ENCODE measurements around the gene NOD1.
A peak's percentile ranks its signal among the peaks of the same experiment; 100 is the strongest.

NOD1 gene

DNA sequence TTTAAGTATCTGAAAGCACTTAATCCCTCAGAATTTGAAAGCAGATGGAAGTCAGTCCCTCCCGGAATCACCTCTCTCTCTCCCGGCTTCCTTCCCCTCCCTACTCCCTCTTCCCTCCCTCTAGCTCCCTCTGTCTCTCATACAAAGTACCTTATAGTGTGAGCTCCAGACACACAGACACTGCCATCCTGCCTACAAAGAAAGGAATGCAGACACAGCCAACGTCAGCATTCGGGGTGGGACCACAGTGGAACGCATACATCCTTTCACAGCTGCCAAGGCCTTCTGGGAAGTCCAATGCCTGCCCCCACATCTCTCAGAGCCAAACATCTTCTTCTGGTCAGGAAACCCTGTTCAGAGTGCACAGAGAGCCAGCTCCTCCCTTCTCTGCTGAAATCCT, 9.3 kb downstream of the NOD1 start:
- DNase-seq (ENCODE audit: low spot score), result peak; percentile 71

DNA sequence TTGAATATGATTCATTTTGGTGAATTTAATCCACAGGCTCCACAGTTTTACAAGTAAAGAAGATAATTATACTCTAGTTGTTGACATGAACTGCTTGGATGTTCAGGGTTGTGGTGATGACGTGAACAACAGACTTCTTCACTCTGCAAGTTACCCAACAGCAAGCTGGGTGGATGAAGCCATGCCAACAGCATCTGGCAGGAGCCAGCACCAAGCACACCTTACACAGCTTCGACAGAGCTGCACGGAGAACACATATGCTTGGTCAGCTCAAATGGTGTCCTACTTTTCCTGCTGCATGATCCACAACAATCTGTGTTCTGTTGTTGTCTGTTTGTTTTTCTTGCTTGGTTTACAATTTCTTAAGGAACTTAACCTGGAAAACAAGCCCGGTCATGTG, 9.8 kb downstream of the NOD1 start:
- DNase-seq (ENCODE audit: low spot score), result peak; percentile 31

DNA sequence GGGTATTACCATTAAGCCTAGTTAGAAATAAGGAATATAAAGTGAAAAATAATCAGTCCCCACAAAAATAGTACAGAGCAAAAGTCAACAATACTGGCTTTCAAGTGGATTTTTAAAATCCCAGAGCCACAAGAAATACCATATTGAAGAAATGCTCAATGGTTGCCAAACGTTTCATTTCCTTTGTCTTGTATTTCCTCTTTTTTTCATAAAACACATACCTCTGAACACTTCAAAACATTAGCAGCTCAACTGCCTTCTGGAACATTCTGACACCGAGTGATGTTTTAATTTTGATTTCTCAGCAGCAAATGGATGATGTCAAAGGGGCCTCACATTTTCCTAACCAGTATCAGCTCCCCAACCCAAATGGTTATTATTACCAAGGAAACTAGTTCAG, 10.5 kb downstream of the NOD1 start:
- no peak for DNase-seq (ENCODE audit: low spot score)

DNA sequence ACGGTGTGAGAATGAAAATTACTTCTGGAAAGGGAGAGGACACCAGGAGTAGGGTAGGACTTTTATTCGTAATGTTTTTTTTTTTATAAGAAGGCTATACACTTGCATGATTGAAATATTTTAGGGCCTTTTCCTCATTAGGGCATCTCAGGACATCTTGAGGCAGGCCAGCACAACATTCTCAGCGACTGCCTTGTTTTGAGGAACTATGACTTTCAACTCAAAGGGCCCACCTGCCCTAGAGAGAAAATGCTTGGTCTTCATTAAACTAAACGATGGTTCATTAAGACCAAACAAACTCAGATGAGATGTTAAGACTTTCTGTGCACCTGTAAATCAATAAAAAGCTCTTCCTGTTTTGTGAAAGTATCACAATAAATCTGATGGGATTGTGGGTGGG, 11.3 kb downstream of the NOD1 start:
- no peak for DNase-seq (ENCODE audit: low spot score)

DNA sequence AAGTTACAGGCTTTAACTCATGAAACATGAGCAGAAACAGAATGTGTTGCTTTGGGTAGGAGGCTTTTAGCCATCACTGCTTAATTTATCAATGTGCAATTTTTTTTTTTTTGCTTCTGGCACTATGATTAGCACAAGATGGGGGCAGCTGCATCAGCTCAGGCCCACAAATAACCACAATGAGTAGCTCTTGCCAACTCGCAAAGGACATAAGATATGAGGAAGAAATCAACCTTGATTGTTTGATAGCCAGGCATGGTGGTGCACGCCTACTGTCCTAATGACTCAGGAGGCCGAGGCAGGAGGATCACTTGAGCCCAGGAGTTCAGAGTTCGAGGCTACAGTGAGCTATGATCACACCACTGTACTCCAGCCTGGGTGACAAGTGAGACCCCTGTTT, 12.3 kb downstream of the NOD1 start:
- DNase-seq (ENCODE audit: low spot score), result peak; percentile 15

DNA sequence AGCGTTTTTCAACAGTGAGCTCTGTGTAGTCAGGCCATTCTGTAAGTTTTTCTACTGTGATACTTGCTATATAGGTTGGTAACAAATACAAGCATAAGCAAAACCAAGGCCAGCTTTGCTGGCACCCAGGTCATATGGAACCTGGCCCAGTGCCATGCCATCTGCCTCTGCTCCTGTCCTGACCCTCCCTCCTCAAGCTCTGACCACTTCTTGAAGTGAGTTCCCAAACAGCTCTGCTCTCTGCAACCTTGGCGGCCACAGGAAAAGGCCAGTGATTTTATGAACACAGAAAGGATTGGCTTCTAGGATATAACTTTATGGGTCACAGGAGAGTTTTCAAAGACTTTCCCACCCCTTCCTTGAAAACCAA, 12.8 kb downstream of the NOD1 start:
- peak; percentile 54 for DNase-seq (ENCODE audit: low spot score)

DNA sequence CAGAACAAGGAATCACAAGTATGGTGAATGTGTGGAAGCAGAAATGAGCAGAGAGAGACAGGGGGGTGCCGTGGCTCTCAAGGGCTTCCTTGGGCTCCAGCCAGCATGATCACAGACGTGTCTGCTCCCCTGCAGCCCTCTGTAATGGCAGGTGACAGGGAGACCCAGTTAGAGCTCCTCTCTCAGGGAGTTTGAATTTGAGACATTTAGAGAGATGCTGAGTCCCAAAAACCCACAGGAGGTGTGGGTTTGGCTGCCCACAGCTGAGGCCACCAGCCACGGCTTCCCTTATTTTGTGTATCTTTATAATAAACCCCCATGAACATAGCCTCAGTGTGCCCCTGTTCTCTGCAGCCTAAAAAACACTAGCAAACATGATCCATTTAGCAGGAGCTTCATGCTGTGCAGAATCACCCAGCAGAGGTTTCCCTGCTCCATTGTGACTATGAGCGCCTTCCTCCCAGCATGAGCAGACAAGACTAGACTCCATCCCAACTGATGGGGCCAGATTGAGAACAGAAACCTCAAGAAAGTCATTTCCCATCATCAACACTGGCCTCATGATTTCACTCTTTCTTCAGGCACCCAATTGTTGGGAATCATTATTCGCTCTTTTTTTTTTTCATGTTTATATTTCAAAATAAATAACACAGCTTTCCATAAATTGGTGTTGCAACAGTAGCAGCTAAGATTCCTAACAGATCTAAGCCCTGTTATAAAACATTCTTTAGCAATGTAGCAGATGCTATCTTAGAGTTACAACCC, 13.4 kb downstream of the NOD1 start:
- peak; percentile 18 for DNase-seq (ENCODE audit: low spot score)

DNA sequence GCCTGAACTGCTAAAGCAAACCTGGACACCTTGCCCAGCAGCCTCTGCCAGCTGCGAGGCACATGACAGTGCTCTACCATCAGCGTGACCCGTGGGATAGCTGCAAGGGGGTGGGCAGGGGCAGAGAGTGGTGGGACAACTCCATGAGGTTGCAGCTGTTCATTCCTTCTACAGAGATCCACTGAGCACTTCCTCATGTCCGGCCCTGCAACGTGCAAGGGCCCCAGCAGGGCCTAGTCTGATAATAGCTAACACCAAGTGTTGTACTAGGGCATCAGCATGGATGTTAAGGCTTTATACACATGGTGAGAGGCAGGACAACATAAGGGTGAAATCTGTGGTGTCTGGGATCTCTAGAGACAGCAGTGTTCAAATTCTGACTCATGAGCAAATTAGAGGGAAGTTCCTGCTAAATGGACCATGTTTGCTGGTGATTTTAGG, 14.3 kb downstream of the NOD1 start:
- no peak for DNase-seq (ENCODE audit: low spot score)

DNA sequence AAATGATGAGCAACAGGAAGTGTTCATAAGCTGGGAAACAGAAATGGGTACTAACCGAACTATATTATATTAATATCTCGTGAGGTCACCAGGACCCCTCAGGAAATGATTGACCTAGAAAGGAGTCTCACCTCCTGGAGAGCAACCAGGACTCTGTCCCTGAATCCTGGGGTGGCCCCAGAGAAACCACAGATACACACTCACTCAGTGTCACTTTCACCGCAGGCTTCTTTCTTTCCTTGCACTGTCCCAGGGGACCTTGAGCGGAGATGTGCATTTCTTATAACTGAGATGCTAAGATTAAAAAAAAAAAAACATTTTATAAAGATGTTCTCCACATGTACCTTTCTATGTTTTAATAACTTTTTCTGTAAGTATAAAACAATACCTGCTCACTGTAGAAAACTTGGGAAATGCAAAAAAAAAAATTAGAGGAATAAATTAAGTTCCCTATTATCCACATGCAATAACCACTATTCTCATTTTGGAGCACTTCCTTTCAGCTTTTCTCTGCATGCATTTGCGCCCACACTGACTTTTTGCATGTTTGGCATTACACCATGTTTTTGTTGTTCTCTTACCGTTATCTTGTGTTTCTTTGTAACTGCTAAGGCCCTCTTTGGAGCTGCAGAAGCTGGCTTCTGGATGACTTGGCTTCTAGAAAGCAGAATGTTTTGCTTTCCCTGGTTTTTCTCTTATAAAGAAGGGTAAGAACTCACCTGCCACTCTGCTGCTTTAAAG, 15.0 kb downstream of the NOD1 start:
- DNase-seq (ENCODE audit: low spot score), result no peak

DNA sequence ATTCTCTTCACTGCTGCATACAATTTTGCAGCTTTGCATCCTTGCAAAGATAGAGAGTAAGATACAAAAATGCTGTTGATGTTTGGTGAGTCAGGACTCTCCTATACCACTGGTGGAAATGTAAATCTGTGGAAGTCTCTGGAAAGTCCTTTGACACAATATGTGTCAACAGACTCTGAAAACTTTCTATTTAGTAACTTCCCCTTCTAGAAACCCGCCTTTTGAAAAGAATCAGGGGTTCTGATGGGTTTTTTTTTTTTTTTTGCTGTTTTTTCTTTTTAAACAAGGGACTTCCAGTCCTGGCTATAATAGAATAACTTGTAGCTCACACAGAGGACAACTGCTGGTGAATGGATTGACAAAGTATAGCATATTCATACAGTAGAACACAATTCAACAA, 16.4 kb downstream of the NOD1 start:
- no peak for DNase-seq (ENCODE audit: low spot score)

DNA sequence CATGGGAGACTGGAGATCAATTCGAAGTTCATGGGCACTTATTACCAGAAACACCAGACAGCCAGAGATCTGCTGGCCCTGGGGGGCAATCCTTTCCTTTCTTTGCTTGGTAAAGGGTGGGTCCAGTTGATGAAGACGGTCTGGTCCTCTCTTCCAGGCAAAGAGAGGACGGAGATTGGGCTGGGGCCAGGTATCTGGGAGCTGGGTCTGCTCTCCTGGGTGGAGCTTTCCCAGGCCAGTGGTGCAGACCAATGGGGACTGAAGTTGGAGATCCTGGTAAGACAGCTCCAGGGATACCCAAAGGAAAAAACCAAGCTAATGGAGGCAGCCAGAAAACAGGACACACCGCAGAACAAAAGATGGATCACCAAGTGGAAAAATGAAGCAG, 18.3 kb downstream of the NOD1 start:
- no peak for DNase-seq (ENCODE audit: low spot score)

DNA sequence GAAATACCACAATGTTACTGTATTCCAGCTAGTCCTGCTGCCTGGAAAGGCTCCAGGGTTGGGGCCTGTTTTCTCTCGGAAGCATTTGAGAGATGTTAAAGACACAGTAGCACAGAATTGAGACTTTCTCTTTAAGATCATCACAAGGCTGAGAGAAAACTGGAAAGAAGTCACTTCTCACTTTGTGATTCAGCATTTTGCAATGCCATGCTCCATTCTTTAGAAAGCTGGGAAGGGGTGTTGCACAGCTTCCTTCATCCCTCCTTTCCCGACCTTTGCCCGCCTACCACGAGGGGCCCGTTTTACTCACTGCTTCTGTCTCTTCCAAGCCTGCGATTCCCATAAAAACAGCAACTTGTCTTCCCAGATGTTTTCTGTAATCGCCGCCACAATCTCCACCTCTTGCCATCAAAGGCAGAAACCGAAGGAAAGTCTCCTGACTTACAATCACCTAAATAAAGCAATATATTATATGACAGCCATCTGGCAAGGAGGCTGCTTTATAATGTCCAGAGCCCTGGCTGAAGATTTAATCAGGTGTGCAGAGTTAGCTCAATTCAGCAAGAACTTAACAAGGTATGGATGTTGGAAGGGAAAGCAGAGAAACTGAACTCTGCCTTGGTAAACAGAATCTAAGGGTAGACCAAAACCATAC, 18.9 kb downstream of the NOD1 start:
- DNase-seq (ENCODE audit: low spot score), result no peak

DNA sequence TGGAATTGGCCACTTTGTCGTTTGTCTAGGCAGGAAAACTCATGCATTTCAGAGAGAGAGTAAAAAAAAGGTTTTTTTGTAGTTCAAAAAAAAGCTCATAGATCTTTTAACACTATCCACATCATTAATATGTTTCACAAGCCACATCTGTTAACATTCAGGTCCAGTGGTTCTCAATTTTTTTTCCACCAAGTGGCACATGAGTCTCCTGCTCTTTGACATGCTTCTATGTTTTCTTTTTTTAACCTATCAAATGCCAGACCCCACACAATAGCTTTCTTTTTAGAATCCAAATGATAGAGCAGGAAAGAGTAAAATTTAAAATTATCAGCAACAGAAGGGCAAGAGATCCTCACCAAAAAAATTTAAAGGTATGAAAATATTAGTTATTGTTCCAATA, 20.3 kb downstream of the NOD1 start:
- DNase-seq (ENCODE audit: low spot score), result no peak

DNA sequence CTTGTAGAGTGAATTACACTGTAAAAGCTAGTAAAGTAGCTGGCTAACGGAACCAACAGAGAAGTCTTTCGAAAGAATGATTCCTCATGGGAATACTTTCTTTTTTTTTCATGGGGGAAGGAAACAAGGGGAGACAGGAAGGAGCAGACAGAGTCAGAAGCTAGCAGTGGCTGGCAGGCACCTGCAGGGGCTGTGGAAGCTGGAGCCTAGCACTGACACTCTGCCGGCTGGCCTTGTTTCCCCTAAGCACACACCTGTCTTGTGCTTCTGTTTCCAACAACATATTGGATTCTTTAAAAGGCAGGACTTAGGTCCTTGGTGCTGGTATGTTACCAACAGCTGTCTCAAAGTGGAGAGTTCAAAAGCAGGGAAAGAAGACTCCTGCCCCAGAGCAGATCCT, 24.7 kb downstream of the NOD1 start:
- no peak for DNase-seq (ENCODE audit: low spot score)

DNA sequence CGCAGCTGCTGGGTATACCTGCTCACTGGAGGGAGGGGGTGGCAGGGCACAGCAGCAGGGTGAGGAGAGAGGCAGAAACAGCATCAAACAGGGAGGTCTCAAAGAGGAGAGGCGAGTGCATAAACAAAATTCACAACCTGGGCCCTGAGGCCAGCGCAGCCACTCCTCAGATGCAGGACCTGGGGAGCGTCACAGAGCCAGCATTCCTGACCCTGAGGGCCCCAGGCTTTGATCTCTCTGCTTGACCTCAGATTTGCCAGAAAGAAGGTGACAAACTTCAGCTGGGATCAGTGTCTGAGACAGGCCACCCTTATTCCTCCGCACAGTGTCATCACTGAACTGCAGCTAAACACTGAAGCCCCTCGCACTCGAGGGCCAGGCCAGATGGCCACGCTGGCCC, 25.6 kb downstream of the NOD1 start:
- DNase-seq (ENCODE audit: low spot score), result no peak

DNA sequence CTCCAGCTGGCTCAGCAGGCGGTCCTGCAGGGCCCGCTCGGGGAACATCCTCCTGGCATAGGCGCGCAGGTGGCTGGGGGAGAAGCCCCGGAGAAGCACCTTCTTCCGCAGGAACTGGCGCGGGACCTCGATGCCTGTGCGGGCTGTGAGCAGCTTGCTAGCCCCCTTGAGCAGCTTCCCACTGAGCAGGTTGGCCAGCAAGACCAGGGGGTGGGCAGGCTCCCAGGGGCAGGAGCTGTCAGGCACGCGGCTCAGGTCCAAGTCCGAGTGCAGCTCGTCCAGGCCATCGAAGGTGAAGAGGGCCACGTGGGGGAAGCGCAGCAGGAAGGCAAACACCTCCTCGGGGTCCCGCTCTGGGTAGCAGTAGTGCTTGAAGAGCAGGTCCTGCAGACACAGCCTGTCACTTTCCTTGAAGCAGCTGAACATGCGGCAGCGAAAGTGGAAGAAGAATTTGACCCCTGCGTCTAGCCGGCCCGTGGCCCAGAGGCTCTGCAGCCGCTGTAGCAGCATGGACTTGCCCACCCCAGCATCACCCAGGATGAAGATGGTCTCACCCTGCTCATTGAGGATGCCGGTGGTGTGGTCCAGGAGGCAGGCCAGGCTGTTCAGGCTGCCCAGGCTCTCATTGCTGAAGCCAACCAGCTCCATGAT, 26.2 kb downstream of the NOD1 start:
- DNase-seq (ENCODE audit: low spot score), result no peak

DNA sequence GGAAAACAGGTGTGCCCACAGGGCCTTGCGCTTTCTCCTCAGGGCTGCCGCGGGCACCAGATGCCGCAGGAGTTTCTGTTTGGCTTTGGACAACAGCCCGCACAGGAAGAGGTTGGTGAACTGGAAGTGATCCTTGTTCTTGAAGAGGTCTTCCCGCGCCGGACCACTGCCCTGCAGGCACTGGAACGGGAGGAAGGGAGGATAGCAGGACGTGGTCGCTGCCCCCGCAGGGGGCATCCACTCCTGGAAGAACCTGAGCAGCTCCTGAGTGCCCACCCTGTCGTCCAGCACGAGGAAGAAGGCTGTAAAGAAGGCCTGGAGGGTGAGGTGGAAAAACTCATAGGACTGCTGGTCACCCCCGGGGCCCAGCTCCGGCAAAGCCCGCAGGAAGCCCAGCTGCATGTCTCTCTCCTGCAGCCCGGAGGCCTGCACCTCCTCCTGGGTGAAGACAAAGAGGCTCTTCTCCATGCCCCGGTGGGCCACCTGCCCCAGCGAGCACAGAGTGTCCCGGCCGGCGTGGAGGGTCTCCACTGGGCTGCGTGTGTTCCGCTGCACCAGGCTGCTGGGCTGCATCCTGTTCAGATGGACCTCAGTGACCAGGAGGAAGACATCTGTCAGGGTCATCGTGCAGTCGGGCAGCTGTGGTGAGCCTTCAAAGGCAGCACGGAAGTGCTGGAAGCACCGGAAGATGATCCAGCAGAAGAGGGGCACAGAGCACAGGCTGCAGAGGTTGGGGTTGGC, 26.9 kb downstream of the NOD1 start:
- DNase-seq (ENCODE audit: low spot score), result no peak

DNA sequence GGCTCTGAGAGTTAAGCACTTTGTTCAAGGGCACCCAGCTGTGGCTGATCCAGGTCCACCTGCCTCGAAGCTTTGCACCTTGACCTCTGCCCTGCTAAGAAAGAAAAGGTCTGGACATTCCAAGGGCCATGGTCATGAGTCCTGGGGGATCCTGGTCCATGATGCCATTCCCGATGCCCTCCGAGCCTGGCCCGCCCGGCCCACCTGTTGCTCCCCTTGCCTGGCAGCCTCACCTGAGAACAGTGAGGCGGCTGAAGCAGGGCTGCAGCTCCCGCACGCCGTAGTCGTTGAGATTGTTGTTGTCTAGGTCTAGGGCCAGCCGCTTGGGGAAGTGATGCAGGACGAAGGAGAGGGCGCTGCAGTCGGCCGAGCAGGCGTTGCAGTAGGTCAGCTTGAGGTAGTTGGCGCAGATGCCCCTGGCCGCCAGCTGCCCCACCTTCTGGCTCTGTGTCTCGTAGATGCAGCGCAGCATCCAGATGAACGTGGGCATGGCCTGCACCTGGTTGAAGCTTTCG, 27.5 kb downstream of the NOD1 start:
- DNase-seq (ENCODE audit: low spot score), result no peak

DNA sequence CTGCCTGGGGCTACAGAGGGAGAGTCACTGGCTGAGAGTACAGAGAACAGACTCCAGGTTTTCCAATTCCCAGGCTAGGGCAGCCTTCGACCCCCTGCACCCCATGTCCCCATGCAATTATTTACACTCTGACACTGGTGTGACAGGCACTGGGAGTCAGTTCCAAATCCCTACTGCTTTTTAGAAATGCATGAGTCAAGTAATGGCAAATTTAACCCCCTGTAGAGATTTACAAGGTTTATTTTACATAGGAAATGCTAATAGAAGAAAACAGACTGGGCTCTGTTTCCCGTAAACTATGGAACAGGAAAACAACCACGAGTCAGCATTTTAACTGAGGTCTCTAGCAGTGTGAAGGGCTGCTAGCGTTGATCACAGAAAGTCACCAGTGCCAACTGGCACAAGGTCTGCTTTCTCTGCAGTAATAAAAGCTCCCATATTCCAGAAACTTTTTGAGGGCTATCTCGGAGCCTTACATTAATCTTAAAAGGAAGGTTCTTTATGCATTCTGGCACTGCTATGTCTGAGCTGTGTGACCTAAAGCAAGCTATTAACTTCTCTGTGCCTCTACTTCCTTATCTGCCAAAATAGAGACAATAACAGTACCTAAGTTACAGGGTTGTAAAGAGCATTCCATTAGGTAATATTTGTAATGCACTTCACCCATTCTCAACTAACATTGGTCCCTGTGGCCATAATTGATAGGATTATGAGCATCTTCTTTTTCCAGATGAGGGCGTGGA, 28.2 kb downstream of the NOD1 start:
- DNase-seq (ENCODE audit: low spot score), result no peak

DNA sequence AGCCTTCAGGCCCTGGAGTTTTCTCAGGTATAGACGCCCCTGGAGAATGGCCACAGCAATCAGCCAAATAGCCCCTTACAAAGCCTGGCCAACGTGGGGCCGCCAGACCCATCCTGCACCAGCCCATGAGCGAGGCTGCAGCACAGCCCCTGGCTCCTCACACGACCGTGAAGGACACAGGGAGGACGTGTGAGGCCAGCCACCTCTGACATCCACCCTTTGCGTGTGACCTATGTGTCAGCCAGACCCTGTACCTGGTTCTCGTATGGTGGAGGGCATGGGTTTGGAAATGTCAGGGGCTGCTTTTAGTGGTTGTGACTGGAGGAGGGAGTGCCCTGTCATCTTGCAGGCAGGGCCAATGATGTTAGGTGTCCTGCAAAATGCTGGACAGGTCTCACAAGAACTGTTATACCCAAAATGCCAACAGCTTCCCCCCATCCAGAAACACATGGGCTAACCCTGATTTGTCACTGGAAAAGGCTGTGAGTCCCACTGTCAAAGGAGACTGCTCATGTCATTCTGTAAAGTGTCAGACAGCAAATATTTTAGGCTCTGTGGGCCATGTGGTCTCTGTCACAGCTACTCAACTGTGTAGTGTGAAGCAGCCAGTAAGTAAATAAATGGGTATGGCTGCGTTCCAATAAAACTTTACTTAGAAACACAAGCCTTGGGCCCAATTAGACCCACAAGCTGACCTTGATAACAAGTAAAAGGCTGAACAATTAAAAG, 30.0 kb downstream of the NOD1 start:
- DNase-seq (ENCODE audit: low spot score), result no peak

Measured in left forelimb (tissue), 1 donor.